SH-SY5Y (cell line): Measurements from ENCODE around the gene CLTC.

Experiments
- GATA2 ChIP-seq: IDR thresholded peaks from 2 replicates; pipeline ENCODE4 v1.6.1; 2011; ENCODE audit warnings: mild to moderate bottlenecking, low read depth, low read length
- GATA3 ChIP-seq: IDR thresholded peaks from 2 replicates; pipeline ENCODE4 v1.6.1; 2011; ENCODE audit warnings: low read depth, mild to moderate bottlenecking, low read length, moderate library complexity

DNA sequence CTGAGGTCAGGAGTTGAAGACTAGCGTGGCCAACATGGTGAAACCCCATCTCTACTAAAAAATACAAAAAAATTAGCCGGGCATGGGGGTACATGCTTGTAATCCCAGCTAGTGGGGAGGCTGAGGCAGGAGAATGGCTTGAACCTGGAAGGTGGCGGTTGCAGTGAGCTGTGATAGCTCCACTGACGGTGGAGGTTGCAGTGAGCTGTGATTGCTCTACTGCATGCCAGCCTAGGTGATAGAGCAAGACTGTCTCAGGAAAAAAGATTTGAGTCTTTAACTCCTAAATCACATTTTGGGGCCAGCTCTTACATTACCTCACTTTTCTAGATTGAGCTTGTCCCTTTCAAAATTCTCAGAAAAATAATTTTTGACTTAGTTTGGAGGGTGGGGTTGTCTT, 102.9 kb downstream of the CLTC start:
- no peak for TF ChIP-seq GATA3
- no peak for TF ChIP-seq GATA2
